HG02759 (cell line): ENCODE data around the gene COX19.

ENCODE experiments used
- ATAC-seq: cut with Tn5 transposase; IDR thresholded peaks from one replicate; pipeline ENCODE4 v1.9.1; 2021; ENCODE audit warnings: mild to moderate bottlenecking, moderate library complexity; ENCODE audit not compliant: unreplicated experiment

COX19 gene

DNA sequence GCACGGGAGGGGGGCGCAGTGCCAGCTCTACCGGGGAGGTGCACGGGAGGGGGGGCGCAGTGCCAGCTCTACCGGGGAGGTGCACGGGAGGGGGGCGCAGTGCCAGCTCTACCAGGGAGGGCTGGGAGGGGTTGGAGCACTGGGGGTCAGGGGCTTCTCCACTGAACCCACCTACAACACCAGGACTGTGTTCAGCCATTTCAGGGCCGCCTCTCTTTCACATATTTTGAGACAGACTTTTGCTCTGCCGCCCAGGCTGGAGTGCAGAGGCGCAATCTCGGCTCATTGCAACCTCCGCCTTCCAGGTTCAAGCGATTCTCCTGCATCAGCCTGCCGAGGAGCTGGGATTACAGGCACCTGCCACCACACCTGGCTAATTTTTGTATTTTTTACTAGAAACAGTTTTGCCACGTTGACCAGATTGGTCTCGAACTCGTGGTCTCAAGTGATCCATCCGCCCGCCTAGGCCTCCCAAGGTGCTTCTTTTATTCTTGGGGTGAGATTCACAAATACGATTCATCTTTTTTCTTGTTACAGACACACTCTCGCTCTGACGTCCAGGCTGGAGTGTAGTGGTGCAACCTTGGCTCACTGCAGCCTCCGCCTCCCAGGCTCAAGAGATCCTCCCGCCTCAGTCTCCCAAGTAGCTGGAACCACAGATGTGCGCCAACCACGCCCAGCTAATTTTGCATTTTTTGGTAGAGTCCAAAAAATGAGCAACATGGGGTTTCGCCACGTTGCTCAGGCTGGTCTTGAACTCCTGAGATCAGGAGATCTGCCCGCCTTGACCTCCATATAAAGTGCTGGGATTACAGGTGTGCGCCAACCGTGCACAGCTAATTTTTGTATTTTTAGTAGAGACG is 57.9 kb downstream of the COX19 start:
- ATAC-seq = no peak

DNA sequence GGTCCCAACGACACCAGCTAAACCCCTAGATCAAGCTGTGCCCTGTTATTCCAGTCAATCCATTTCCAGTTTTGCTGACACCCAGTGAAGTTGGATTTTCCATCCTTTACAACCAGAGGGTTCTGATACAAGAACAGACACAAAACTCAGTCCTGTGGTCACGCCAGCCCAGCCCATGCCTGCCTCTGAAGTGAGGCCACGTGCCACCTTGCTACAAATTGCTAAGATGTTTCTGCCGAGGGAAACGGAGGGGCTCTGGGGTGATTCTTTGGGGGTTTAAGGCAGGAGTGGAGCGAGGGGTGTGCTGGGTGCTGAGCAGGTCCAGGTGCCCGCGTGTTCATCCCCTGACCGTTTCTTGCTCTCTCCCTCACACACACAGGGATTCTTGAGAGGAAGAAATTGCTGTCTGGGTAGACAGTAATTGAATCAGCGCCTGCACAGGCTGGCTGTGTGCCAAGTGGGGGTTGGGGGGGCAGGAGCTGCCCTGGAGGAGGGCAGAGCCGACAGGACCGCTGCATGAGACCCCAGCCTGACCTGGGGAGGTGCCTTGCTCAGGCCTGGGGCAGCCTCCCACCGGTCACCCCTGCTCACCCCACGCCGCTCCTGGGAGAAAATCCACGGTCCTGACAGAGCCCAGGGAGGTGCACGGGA is 58.9 kb downstream of the COX19 start:
- ATAC-seq = no peak
